GM18498 (cell line): ENCODE measurements around the gene GPR15.

Experiments
- ATAC-seq: cut with Tn5 transposase; IDR thresholded peaks from one replicate; pipeline ENCODE4 v1.9.1; 2021; ENCODE audit warnings: mild to moderate bottlenecking, moderate library complexity; ENCODE audit not compliant: unreplicated experiment

GPR15 gene

GRCh38 chr3:98531622-98532274 is at the start of gene GPR15:
GPR15 (plus strand) TSS chr3:98531978; CDS start chr3:98532034, 56 bp downstream.
- peak; percentile 38 for ATAC-seq

- ATAC-seq: no peak
These were observed 48.9 kb upstream of the GPR15 start for GRCh38 chr3:98482717-98483482.

GRCh38 chr3:98483626-98484025 is 48.2 kb upstream of the GPR15 start:
- ATAC-seq: no peak

GRCh38 chr3:98497381-98497780 is 34.4 kb upstream of the GPR15 start, which contains the start of gene OR5K2:
OR5K2 (plus strand) TSS chr3:98497681; CDS start chr3:98497681, 0 bp downstream.
- no peak for ATAC-seq

GRCh38 chr3:98500019-98500418 is 31.8 kb upstream of the GPR15 start:
- ATAC-seq: no peak

GRCh38 chr3:98501270-98501669 is 30.5 kb upstream of the GPR15 start:
- ATAC-seq: no peak

- ATAC-seq: no peak
These were observed 29.8 kb upstream of the GPR15 start for GRCh38 chr3:98501863-98502576.

GRCh38 chr3:98504539-98504938 is 27.2 kb upstream of the GPR15 start:
- no peak for ATAC-seq

GRCh38 chr3:98508582-98508981 is 23.2 kb upstream of the GPR15 start:
- no peak for ATAC-seq

GRCh38 chr3:98512576-98512975 is 19.2 kb upstream of the GPR15 start:
- ATAC-seq: no peak

GRCh38 chr3:98513091-98513511 is 18.7 kb upstream of the GPR15 start:
- no peak for ATAC-seq

- no peak for ATAC-seq
These were observed 18.0 kb upstream of the GPR15 start for GRCh38 chr3:98513736-98514135.

GRCh38 chr3:98514948-98515347 is 16.8 kb upstream of the GPR15 start:
- no peak for ATAC-seq

- ATAC-seq: no peak
These were observed 13.0 kb upstream of the GPR15 start for GRCh38 chr3:98518816-98519215.

- ATAC-seq: no peak
These were observed 12.4 kb upstream of the GPR15 start for GRCh38 chr3:98519351-98519750.

- ATAC-seq: peak; percentile 47
These were observed 9.8 kb upstream of the GPR15 start for GRCh38 chr3:98521897-98522543.

- ATAC-seq: peak; percentile 89
These were observed 9.1 kb upstream of the GPR15 start, which contains the start of gene CLDND1 for GRCh38 chr3:98522544-98523281. CLDND1 (minus strand) TSS chr3:98522902; CDS start chr3:98521424, 1,478 bp downstream.

- ATAC-seq: no peak
These were observed 6.3 kb upstream of the GPR15 start for GRCh38 chr3:98525494-98525893.

- no peak for ATAC-seq
These were observed 3.1 kb upstream of the GPR15 start for GRCh38 chr3:98528474-98529346.
